PFSK-1 (cell line): ENCODE measurements around the gene RBM18.

Source experiments
- POLR2AphosphoS5 ChIP-seq: IDR thresholded peaks from 2 replicates; pipeline ENCODE4 v1.6.1; 2012; ENCODE audit warnings: low read depth, mild to moderate bottlenecking, control low read depth, low read length, moderate library complexity
- REST ChIP-seq, 2 experiments: IDR thresholded peaks; 2 replicates each; pipeline versions ENCODE4 v1.6.1 to v1.8.0; 2011 to 2012; ENCODE audit warnings: low read depth in 2 of 2, low read length in 2 of 2, control low read depth in 1 of 2, inconsistent platforms in 1 of 2, mild to moderate bottlenecking in 1 of 2, moderate library complexity in 1 of 2; ENCODE audit not compliant: insufficient read depth in 1 of 2
- SIN3A ChIP-seq: IDR thresholded peaks from 2 replicates; pipeline ENCODE4 v1.6.1; 2012; ENCODE audit warnings: mild to moderate bottlenecking, low read length, moderate library complexity, borderline replicate concordance; ENCODE audit not compliant: insufficient read depth

GRCh38 chr9:122256206-122256605, 8.4 kb downstream of the RBM18 start:
- TF ChIP-seq POLR2AphosphoS5 (no peak), SIN3A (no peak), REST (IDR thresholded peaks at IDR 0.05; ENCODE audit: insufficient read depth in 1 of 2, low read depth in 2 of 2, low read length in 2 of 2) (no peak)
